GM12801 (cell line): ENCODE measurements around the gene ADIRF.

Experiments
- TF ChIP-seq, protein P1 (sequence below): IDR thresholded peaks from one replicate; pipeline ENCODE4 v1.5.1; 2011; ENCODE audit warnings: control low read depth; ENCODE audit not compliant: insufficient read length; ENCODE audit errors: extremely low read depth

ADIRF gene

GRCh38 chr10:86938260-86938659 is 30.0 kb upstream of the ADIRF start:
- TF ChIP-seq, protein P1, sequence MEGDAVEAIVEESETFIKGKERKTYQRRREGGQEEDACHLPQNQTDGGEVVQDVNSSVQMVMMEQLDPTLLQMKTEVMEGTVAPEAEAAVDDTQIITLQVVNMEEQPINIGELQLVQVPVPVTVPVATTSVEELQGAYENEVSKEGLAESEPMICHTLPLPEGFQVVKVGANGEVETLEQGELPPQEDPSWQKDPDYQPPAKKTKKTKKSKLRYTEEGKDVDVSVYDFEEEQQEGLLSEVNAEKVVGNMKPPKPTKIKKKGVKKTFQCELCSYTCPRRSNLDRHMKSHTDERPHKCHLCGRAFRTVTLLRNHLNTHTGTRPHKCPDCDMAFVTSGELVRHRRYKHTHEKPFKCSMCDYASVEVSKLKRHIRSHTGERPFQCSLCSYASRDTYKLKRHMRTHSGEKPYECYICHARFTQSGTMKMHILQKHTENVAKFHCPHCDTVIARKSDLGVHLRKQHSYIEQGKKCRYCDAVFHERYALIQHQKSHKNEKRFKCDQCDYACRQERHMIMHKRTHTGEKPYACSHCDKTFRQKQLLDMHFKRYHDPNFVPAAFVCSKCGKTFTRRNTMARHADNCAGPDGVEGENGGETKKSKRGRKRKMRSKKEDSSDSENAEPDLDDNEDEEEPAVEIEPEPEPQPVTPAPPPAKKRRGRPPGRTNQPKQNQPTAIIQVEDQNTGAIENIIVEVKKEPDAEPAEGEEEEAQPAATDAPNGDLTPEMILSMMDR, result no peak

GRCh38 chr10:86940677-86941076 is 27.6 kb upstream of the ADIRF start:
- TF ChIP-seq, protein P1, result no peak

GRCh38 chr10:86941426-86941825 is 26.9 kb upstream of the ADIRF start:
- TF ChIP-seq, protein P1, result no peak

- TF ChIP-seq, protein P1, result no peak
Measured at GRCh38 chr10:86941991-86942421, 26.3 kb upstream of the ADIRF start.

DNA sequence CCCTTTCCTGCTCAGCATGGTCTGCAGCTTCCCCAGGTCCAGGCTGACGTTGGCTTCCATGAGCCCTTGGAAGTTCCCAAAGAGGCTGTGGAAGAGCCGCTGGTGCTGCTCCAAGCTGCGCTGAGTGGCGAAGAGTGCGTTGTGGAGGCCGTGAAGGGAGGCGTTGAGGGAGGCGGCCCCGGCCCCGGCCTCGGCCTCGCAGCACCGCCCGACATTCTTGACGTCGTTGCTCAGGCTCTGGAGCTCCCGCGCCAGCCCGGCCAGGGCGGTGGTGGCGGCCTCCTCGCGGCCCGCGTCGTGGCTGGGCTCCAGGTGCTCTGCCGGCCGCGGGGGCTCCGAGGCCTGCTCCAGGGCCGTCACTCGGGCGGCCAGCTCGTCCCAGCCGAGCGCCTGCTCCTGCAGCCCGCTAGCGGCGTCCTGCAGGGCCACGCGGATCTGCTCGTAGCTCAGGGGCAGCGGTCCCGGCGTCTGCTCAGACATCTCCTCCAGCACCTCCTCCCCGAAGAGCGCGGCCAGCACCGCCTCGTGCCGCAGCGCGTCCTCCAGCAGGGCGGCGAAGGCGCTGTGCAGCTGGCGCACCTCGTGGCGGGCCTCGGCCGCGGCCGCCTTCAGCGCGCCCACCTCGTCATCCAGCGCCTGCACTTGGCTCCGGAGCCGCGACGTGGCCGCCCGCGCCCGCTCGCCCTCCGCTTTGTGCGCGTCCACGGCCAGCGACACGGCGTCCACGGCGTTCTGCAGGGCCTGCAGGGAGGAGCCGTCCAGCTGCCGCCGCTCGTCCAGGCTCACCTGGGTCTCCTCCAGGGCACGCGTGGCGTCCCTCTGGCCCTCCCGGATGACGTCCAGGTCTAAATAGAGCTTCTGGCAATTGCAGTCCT is 25.6 kb upstream of the ADIRF start:
- TF ChIP-seq, protein P1, result no peak

DNA sequence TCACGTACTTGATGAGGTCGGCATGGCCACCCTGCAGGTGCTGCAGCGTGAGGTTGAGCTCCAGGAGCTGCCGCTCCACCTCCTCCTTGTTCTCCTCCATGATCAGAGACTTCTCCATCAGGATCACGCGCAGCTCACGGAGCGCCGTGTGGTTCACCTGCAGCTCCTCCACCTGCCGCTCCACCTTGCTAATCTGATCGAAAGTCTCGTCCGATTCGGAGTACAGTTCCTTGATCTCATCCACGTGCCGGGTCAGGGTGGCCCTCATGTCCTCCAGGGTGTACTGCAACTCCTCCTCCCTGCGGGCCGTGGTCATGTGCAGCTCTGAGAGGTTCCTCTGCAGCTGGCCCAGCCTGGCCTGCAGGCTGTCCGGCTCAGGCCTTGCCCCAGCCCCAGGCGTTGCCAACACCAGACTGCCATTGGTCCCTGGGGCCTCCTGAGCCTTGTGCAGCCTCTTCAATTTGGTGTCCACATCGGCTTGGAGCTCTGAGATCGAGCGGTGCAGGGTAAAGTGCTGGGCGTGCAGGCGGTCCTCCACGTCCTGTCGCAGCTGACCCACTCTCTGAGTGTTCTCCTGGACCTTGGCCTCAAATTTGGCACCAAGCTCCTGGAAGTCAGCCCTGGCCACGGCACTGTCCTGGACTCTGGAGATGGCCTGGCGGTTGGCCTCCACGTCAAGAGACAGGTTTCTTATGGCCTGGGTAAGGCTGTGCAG is 24.8 kb upstream of the ADIRF start:
- TF ChIP-seq, protein P1, result no peak

DNA sequence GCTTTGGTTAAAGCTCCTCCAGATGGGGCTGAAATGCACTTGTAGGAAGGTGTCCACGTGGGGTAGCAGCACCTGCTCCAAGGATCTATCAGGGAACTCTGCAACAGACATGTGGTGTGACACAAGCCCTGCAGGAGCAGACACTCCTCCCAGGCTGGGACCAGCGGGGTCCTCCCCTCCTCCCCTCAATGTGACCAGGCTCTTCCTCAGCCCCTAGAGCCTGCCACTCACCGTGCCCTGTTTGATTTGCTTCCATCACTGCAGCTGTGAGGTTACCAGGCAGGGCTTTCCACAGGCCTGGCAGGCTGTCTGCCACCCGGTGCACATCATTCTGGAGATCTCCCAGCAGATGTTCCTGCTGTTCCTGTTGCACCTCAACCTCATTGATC is 24.3 kb upstream of the ADIRF start:
- TF ChIP-seq, protein P1, result no peak
